ENCODE measurements around the gene WDR93. TPM values are rescaled to one million over a fixed set of nuclear protein-coding genes. Genes with fewer than 3 reads are reported as not detected.
"Not testable (repeated sequence)": the region's sequence is repeated elsewhere in the genome, so short reads cannot be mapped to it uniquely, and the experiment has no call there.

WDR93 gene
- total RNA-seq, 1 experiment from 2014 or later: 0.05 TPM

GRCh38 chr15:89777782-89778380 is 87.3 kb downstream of the WDR93 start:
- H3K36me3 ChIP-seq: no peaks in the 10 kb centered on the region
- H3K9me3 ChIP-seq (replicated peaks): no peaks in the 10 kb centered on the region
- no peaks in the 10 kb centered on the region for H3K27me3 ChIP-seq (replicated peaks)
- no peak overlapping the region for H3K27ac ChIP-seq
- no peak overlapping the region for H3K4me3 ChIP-seq
- DNase-seq (ENCODE audit: low read depth in 1 of 2, low spot score in 2 of 2): no peak
- peaks cover 28% of the 10 kb centered on the region for H3K4me1 ChIP-seq (replicated peaks)

- no peak for DNase-seq (ENCODE audit: low read depth in 1 of 2, low spot score in 2 of 2)
- Histone ChIP-seq H3K27ac (no peak overlapping the region), H3K4me3 (no peak overlapping the region), H3K4me1 (replicated peaks) (peaks cover 25% of the 10 kb centered on the region), H3K9me3 (replicated peaks) (no peaks in the 10 kb centered on the region), H3K27me3 (replicated peaks) (no peaks in the 10 kb centered on the region), H3K36me3 (no peaks in the 10 kb centered on the region)
These were observed 88.2 kb downstream of the WDR93 start for GRCh38 chr15:89778861-89779260.

GRCh38 chr15:89780601-89781000 is 90.0 kb downstream of the WDR93 start:
- Histone ChIP-seq H3K27ac (no peak overlapping the region), H3K4me1 (replicated peaks) (peaks cover 25% of the 10 kb centered on the region), H3K9me3 (replicated peaks) (no peaks in the 10 kb centered on the region), H3K4me3 (no peak overlapping the region), H3K27me3 (replicated peaks) (no peaks in the 10 kb centered on the region), H3K36me3 (no peaks in the 10 kb centered on the region)
- no peak for DNase-seq (ENCODE audit: low read depth in 1 of 2, low spot score in 2 of 2)

GRCh38 chr15:89781055-89781454 is 90.4 kb downstream of the WDR93 start:
- Histone ChIP-seq H3K36me3 (no peaks in the 10 kb centered on the region), H3K27ac (no peak overlapping the region), H3K4me3 (no peak overlapping the region), H3K27me3 (replicated peaks) (no peaks in the 10 kb centered on the region), H3K9me3 (replicated peaks) (no peaks in the 10 kb centered on the region), H3K4me1 (replicated peaks) (peaks cover 25% of the 10 kb centered on the region)
- DNase-seq (ENCODE audit: low read depth in 1 of 2, low spot score in 2 of 2): no peak

GRCh38 chr15:89781891-89782618 is 91.4 kb downstream of the WDR93 start:
- no peak overlapping the region for H3K4me3 ChIP-seq
- no peaks in the 10 kb centered on the region for H3K36me3 ChIP-seq
- DNase-seq (ENCODE audit: low read depth in 1 of 2, low spot score in 2 of 2): peak in 1 of 2 experiments; percentile 40
- no peaks in the 10 kb centered on the region for H3K27me3 ChIP-seq (replicated peaks)
- peaks cover 15% of the 10 kb centered on the region for H3K4me1 ChIP-seq (replicated peaks)
- H3K27ac ChIP-seq: no peak overlapping the region
- H3K9me3 ChIP-seq (replicated peaks): no peaks in the 10 kb centered on the region

- DNase-seq (ENCODE audit: low read depth in 1 of 2, low spot score in 2 of 2); H3K4me3 ChIP-seq; H3K27ac ChIP-seq; H3K9me3 ChIP-seq (replicated peaks); H3K36me3 ChIP-seq; H3K27me3 ChIP-seq (replicated peaks): not testable (repeated sequence)
- H3K4me1 ChIP-seq (replicated peaks): peaks cover 15% of the 10 kb centered on the region
These were observed 92.0 kb downstream of the WDR93 start for GRCh38 chr15:89782619-89782950.

GRCh38 chr15:89783111-89783860 is 92.7 kb downstream of the WDR93 start:
- DNase-seq (ENCODE audit: low read depth in 1 of 2, low spot score in 2 of 2): no peak
- no peaks in the 10 kb centered on the region for H3K36me3 ChIP-seq

GRCh38 chr15:89783861-89784685 is 93.5 kb downstream of the WDR93 start:
- Histone ChIP-seq H3K27ac (no peak overlapping the region), H3K9me3 (replicated peaks) (no peaks in the 10 kb centered on the region), H3K4me3 (no peak overlapping the region), H3K27me3 (replicated peaks) (no peaks in the 10 kb centered on the region), H3K36me3 (no peaks in the 10 kb centered on the region), H3K4me1 (replicated peaks) (peaks cover 15% of the 10 kb centered on the region)
- no peak for DNase-seq (ENCODE audit: low read depth in 1 of 2, low spot score in 2 of 2)

More at GRCh38 chr15:89783111-89783860, 92.7 kb downstream of the WDR93 start:
- Histone ChIP-seq H3K27me3 (replicated peaks) (no peaks in the 10 kb centered on the region), H3K9me3 (replicated peaks) (no peaks in the 10 kb centered on the region), H3K4me1 (replicated peaks) (peaks cover 15% of the 10 kb centered on the region), H3K4me3 (no peak overlapping the region), H3K27ac (no peak overlapping the region)

GRCh38 chr15:89784686-89784960 is 94.0 kb downstream of the WDR93 start:
- H3K4me1 ChIP-seq (replicated peaks): peaks cover 15% of the 10 kb centered on the region
- H3K4me3 ChIP-seq: no peak overlapping the region
- no peak for DNase-seq (ENCODE audit: low read depth in 1 of 2, low spot score in 2 of 2)
- H3K27me3 ChIP-seq (replicated peaks): no peaks in the 10 kb centered on the region
- no peaks in the 10 kb centered on the region for H3K9me3 ChIP-seq (replicated peaks)
- H3K36me3 ChIP-seq: no peaks in the 10 kb centered on the region
- H3K27ac ChIP-seq: no peak overlapping the region

GRCh38 chr15:89785064-89785773 is 94.6 kb downstream of the WDR93 start:
- Histone ChIP-seq H3K4me1 (replicated peaks) (peaks cover 15% of the 10 kb centered on the region), H3K27me3 (replicated peaks) (no peaks in the 10 kb centered on the region), H3K27ac (no peak overlapping the region), H3K36me3 (no peaks in the 10 kb centered on the region), H3K4me3 (no peak overlapping the region), H3K9me3 (replicated peaks) (no peaks in the 10 kb centered on the region)
- DNase-seq (ENCODE audit: low read depth in 1 of 2, low spot score in 2 of 2): no peak

- DNase-seq (ENCODE audit: low read depth in 1 of 2, low spot score in 2 of 2): no peak
These were observed 95.1 kb downstream of the WDR93 start for GRCh38 chr15:89785774-89786140.

GRCh38 chr15:89787944-89788343 is 97.3 kb downstream of the WDR93 start:
- Histone ChIP-seq H3K9me3 (replicated peaks) (no peaks in the 10 kb centered on the region), H3K27ac (no peak overlapping the region), H3K4me1 (replicated peaks) (no peaks in the 10 kb centered on the region), H3K36me3 (no peaks in the 10 kb centered on the region), H3K27me3 (replicated peaks) (no peaks in the 10 kb centered on the region), H3K4me3 (no peak overlapping the region)
- DNase-seq (ENCODE audit: low read depth in 1 of 2, low spot score in 2 of 2): no peak

More at GRCh38 chr15:89785774-89786140, 95.1 kb downstream of the WDR93 start:
- Histone ChIP-seq H3K36me3 (no peaks in the 10 kb centered on the region), H3K9me3 (replicated peaks) (no peaks in the 10 kb centered on the region), H3K4me3 (no peak overlapping the region), H3K27ac (no peak overlapping the region), H3K27me3 (replicated peaks) (no peaks in the 10 kb centered on the region), H3K4me1 (replicated peaks) (peaks cover 15% of the 10 kb centered on the region)

GRCh38 chr15:89788585-89788984 is 98.0 kb downstream of the WDR93 start:
- not testable (repeated sequence) for H3K27ac ChIP-seq, H3K36me3 ChIP-seq

More at GRCh38 chr15:89788585-89788984, 98.0 kb downstream of the WDR93 start:
- not testable (repeated sequence) for DNase-seq (ENCODE audit: low read depth in 1 of 2, low spot score in 2 of 2); H3K27me3 ChIP-seq (replicated peaks); H3K9me3 ChIP-seq (replicated peaks); H3K4me3 ChIP-seq; H3K4me1 ChIP-seq (replicated peaks)

Data from SJSA1 (cell line).